SK-N-DZ (cell line): Measurements from ENCODE around the gene TSPAN5.

Source experiments
- DNase-seq: peaks from one replicate; pipeline ENCODE4 v3.0.0-alpha.2; 2015; ENCODE audit warnings: low spot score

Gene TSPAN5

DNA sequence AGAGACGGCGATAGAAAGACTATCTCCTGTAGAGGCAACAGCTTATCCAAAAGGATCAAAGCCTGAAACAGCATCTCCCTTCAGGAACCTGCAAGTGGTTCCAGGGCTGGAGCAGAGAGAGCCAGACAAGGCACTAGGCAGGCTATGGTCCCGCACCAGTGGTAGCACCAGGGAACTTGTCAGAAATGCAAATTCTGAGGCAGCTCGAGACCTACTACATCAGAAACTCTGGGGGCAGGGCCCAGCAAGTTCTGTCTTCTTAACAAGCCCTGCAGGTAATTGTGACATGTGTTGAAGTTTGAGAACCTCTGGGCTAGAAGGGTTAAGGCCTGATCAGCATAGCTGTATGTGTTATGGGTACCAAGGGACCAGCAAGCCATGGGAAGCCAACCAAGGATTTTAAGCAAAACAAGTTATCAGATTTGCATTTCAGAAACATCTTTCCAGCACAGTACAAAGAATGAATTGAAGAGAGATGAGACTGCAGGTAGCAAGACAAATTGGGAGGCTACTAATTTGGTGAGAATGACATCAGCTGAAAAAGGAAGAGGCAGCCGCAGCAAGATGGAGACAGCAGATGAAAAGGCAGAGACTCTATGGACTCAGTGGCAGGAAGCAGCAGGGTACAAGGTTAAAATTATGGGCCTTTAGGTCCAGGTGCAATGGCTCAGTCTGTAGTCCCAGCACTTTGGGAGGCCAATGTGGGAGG, 139.7 kb downstream of the TSPAN5 start:
- DNase-seq: no peak

DNA sequence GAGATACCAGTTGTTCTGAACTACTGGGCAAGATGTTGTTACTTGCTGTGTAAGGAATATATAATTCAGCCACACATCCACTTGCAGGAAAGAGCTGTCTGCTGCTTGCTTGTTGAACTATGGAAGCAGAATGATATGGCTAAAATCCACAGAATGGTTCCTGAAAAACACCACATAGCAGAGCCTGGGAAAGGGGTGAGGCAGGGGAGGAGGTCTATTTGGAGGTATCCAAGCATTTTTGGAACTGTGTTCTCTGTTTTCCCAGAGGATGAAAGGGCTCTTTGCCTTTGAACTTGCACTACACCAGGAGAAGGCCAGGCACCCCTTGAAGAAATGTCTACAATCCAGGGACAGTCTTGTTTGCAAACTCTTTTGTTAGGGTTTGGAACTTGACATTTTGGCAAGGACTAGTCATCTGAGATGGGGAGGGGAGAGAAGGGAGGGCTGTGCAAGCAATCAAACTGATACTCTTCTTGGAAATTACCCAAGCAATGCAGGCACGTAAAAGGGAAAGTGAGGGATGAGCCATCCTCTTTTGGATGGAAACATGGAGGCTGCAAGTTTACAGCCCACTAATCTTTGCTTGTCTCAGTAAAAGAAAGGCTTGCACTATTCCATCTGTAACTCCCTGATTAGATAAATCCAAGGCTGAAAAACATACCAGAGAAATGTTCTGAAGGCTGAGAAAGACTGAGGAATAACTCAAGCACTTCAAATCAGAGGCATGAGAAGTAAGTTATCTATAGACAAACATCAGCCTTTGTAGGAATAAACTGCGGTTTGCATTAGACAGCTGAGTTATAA, 141.0 kb downstream of the TSPAN5 start:
- DNase-seq: no peak

DNA sequence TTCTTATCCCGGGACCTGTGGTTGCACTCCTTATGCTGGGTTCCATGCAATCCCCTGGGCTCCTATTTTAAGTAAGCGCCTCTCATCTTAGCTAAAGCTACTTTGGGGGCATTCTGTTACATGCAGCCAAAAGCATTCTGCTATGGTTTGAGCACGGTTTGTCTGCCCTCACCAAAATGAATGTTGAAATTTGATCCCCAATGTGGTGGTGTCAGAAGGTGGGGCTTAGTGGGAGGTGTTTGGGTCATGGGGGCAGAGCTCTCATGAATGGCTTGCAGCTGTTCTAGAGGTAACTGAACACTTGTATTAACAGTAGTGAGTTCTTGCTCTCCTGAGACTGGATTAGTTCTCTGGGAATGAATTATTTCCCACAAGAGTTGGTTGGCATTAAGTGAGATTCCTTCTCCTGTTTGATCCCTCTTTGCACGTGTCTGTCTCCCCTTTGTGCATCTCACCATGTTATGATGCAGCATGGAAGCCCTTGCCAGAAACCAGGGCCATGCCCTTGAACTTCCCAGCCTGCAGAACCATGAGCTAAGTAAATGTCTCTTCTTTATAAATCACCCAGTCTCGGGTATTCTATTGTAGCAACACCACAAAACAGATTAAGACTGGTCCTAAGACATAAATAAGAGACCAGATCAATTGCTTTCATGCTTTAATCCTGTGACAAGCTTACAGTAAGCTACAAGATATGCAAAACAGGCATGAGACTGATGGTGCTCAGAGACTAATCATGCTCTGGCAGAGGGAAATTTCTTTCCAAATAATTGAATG, 141.8 kb downstream of the TSPAN5 start:
- DNase-seq: no peak

DNA sequence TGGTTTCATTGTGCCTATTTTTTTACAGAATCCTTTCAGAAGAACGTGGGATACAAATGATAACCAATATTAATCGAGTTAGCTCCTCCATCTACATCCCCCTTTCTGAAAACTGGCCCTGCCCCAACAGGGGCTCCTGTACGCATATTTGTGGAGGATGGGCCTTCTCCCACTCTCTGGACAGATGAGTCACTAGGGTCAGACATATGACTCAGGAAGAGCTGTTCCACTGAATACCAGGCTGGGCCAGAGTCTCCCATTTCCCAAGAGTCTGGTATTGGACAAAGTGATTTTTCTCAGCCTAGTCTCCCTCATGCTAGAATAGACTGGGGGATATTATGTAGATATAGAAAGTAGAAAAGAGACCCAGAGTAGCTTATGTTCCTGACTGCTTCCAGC, 142.4 kb downstream of the TSPAN5 start:
- no peak for DNase-seq

DNA sequence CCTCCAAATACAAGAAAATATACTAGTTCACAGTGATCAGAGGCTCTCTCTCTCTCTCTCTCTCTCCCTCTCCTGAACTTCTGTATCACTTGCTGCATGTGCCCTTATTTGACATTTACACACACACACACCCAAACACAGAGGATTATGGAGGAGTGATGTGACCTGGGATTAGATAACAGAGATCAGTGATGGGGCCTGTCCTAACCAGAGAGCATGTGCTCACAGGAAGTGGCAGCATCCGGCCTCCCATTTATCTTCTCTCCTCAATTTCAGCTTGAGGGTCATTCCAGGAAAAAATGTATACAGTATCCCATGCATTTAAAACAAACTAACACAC, 143.0 kb downstream of the TSPAN5 start:
- DNase-seq: no peak

DNA sequence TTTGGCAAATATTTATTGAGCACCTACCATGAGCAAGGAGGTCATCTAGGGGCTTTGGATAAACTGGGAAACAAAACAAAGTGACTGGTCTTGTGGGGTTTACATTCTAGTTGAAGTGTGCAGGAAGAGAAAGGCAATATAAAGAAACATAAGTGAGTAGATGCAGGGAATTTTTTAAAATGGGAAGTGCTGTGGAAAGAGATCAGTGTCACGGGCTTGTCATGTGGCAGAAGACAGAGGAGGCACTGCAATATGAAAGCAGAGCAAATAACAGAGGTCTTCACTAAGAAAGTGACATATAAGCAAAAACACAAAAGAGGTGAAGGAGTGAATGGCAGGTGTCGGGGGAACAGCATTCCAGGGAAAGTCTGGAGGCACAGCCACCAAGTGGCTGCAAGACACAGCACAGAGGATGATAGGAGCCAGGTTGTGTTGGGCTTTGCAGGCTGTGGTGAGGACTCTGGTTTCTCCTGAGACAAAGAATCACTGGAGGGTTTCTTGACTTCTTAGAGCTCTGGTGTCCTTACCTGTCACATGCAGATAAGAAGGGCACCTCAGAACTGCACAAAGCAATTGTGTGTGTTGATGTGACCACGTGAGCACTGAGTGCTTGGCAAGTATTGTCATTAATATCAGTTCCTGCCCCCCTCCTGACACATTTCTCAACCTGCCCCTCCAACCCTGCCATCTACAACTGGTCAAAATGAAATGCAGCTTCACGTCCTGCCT, 143.5 kb downstream of the TSPAN5 start:
- DNase-seq: no peak

DNA sequence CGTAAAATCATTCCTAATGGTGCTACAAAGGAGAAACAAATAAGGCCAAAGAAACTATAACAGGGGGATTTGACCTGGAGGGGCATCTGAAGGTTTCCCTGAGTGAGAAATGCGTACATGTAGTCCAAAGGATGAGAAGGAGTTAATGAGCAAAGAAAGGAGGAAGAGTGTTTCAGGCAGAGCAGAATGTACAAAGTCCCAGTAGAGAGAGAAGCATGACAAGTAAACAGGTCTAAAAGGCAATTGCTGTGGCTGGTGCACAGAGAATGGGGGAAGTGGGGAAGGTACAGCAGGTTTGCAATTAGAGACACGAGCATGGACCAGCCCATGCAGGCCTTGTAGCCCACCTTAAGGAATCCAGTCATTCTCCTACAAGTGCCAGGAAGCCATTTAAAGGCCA, 145.5 kb downstream of the TSPAN5 start:
- no peak for DNase-seq

DNA sequence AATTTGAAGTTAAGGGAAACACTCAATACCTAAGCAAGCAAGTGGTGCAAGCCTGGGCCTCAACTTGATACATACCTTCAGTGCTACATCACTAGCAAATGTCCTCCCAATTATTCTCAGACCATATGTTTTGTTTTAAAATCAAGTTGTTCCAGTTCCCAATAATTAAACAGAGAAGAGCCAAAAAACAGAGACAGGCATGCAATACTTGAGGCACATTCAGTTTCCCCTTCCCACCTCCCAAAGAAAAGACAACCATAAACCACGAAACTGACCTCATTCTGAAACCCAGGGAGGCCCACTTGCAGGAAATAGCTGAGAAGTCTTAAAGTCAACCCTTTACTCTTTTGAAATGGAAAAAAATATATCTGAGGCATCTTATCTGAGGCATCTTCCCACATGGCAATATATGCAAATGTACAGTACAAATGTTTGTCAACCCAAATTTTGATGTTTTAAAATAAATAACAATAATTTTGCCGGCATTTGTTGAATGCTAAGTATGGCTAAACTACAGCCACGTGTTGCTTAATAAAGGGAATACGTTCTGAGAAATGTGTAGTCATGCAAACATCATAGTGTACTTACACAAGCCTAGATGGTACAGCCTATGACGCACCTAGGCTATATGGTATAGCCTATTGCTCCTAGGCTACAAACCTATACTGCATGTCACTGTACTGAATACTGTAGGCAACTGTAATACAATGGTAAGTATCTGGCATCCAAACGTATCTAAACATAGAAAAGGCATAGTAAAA, 147.5 kb downstream of the TSPAN5 start:
- no peak for DNase-seq

DNA sequence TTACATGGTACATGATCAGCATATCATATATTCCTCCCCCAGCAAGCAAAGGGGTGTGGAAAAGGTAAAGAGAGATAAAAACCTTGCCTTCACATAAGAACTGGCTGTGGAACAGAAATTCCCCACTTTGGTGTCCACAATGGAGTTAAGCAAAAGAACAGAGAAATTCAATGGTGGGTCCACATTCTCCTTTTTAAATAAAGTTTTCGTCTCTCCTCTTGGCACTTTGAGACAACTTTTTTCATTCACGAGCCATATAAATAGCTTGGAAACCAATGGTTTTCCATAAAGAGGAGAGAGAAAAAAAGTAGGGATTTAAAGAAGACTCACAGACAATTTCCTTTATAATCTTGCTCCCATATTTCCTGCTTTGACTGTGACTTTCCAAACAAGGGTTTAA, 148.1 kb downstream of the TSPAN5 start:
- DNase-seq: no peak

DNA sequence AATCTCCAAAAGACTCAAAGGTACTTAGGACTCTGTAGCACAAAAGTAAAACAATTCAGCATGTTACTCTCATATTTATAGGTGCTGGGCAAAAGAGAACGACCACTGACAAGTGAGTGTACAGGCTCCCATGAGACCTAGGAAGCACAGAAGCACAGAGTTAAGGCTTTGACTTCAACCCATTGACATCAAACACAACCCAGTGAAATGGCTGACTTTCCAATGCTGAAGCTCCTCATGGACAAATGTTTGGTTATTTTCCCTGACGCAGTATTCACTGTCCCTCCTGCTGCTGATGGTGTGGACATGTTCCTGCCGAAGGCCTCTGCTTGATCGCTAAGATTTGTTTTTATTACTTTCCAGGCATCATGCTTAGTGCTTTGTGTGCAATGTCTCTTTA, 148.7 kb downstream of the TSPAN5 start:
- no peak for DNase-seq

DNA sequence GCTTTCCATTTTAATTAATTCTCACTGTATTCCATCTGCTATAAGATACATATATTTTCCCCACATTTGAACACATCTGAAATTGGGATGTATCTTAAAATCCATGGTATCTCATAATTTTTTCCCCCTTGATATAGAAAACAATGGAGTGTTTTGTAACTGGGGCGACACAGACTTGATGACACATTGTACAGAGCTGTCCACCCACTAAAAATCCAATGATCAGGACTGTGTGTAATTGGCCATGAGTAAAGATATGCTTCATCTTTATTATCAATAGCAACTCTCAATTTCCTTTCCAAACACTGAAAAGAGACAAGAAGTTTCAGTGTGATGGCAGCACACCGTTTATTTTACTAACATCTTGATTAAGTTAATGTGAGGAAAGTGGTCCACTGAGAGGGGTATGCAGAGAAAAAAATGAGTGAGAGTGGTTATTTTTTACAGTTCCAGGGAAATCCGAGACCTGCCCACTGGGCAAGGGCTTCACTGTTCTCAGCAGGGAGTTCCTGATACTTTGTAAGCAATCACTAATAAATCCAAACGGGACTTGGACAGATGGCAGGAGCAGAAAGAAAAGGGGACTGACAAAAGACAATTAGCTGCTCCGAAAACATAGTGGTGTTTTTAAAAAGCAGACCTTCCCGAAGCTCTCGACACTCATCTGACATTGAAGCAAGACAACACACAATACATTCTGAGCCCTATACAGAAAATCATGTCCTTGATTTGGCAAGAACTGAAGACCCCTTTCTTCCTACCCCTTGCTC, 149.4 kb downstream of the TSPAN5 start:
- no peak for DNase-seq

DNA sequence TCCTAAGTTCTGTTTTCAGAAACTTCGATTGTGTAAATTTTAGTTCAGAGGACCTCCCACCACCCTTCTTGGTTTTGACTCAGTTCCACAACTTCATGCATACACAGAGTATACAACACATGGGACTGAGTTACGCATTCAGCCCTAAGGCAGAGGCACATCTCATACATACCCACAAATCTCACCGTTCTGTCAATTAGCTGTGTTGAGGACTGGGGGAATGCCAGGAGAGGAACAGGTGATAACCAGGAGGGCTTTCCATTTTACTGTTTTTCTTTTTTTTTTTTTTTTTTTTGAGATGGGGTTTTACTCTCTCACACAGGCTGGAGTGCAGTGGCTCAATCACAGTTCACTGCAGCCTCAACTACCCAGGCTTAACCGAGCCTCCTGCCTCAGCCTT, 150.2 kb downstream of the TSPAN5 start:
- DNase-seq: no peak

DNA sequence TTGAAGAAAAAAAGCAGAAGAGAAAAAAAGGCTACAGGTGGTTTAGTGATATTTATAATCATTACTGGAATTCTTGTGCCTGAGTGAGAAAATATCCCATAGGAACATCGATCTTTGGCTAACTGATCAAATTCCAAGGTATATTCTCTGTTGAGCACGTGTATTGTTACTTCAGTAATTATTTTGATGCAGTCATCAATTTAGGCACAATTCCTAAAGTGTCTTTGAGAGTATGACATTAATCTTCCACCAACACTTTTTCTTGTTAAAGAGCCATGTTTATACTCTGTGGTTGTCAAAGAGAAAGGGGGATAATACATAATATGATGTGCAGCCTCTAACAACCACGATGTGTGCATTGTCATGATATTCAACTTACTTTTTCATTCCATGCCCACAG, 151.1 kb downstream of the TSPAN5 start:
- no peak for DNase-seq

DNA sequence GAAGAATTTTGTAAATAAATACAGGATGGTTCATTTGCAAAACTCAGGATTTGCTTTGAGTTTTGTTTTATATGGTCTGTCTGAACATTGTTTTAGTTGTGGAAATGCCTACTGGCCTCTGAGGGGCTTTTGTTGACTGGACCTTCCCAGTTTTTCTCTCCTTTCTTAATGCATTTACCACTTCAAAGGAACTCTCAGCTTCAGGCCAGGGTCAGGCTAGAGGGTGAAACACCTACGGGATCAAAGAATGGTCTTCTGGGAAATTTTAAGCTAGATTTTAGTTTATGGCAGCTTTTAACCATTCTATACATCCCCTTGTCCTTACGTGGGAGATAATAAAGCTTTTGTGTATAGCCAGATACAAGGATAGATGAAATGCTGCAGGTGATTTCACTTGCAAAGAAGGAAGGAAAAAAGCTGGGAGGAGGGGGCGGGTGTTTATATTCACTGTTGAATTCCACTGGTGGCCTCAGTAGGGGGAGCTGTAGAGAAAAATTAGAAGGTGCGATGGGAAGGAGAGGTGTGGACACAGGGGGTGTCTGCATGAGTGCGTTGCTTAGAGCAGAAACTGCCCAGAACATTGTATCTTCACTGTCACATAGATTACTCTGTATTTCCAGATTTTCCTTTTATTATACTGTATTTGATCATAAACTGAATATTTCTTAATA, 151.8 kb downstream of the TSPAN5 start:
- DNase-seq: no peak

DNA sequence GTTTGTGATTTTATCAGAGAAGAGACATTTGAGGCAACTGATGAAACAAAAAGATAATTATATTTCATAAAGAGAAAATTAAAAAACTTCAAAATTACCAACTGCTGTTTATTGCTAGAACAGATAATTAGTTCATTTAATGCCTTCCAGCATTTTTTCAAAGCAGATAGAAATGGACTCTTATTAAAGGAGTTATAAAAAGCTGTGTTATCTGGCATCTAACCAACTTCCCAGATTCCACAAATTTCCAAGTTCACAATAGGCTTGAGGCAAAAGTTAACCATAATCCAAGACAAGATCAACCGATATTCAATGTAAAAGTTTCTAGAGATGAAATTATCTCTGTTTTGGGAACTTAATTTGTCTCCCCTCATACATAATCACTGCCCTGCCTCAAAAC, 152.4 kb downstream of the TSPAN5 start:
- no peak for DNase-seq

DNA sequence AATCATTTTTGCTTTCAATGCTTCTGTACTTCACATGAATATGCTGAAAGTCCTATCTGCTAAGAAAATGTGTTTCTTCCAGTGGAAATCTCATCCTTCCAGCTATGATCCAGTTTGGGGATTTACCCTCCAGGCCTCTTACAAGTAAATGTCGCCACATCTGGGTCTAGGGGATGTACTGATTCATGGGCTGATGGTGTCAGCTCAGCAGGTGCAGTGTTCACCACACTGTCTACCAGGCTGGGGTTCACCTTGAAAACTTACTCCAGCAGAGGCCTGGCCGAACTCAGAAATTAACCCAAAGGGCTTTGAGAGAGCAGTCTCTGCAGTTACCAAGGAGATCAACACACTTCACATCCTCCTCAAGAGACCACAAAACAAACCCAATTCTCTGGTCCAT, 154.3 kb downstream of the TSPAN5 start:
- no peak for DNase-seq

DNA sequence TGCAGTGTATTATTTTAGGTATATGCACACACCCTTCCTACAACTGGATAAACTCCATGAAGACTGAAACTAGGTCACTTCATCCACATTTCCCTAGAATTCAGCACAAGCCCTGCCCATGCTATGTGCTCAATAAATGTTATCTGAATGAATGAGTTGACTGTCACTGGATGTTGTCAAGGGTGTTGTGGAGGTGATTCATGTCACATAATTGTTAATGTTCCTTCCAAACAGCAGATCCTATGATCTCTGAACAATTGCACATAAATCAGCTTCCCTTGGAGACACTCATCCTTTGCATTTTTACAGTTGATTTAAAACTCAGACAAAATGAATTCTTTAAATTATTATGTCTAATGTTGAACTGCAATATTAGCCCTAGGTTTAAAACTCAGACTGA, 154.7 kb downstream of the TSPAN5 start:
- no peak for DNase-seq

DNA sequence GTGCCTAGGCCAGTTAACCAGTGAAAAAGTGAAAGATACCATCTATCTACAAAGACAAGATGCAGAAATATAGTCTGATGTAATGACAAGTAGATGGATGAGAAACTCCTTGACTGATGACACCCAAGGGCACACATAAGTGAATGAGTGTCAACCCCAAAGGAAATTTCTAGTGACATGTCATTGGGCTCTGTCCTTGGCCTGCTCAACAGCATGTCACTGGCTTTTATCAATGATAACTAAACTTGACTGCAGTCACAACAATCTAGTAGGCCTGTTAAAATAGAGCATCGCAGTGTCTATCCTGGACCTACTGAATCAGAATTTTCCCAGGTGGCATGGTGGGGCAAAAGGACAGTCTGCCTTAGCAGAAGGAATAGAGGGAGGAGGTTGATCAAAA, 155.8 kb downstream of the TSPAN5 start:
- DNase-seq: peak; percentile 89

DNA sequence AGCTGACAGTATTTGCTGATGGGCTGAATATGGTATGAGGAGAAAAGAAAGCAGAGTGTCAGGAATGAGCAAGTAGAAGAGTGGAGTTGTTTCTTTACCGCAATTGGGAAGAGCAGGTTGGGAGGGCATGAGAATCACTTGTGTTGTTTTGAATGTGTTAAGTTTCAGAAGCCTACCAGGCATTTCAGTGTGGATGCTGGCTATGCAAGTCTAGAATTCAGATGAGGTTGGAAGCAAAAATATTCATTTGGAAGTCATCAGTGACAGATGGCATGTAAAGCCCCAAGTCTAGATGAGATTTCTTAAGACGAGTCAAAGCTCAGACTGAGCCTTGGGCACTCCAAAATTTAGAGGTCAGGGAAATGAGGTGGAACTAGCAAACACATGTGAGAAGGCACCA, 156.4 kb downstream of the TSPAN5 start:
- DNase-seq: no peak

DNA sequence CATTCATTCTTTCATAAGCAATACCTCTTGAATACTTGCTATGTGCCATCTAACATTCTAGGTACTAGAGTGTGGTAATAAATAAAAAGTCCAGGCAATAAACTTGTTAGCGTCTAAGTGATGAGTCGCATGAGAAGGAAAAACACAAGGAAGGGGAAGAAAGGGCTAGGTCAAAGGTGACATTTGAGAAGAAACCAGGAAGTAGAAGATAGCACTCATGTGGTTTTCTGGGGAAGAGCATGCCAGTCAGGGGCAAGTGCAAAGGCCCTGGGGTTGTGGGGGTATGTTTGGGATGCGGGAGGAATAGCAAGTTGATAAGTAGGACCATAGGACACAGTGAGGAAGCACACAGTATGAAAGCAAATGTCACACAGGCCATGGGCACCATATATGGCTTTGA, 157.0 kb downstream of the TSPAN5 start:
- no peak for DNase-seq
